Measurements from ENCODE around the gene YLPM1.

The YLPM1 gene

GRCh38 chr14:74846168-74846567 is 83.1 kb downstream of the YLPM1 start:
- no peak for DNase-seq

- DNase-seq = no peak
Observed at GRCh38 chr14:74846968-74847665, 84.0 kb downstream of the YLPM1 start.

GRCh38 chr14:74848768-74849167 is 85.7 kb downstream of the YLPM1 start:
- DNase-seq = peak; percentile 24 to 40

- no peak for DNase-seq
Observed at GRCh38 chr14:74852922-74853530, 89.9 kb downstream of the YLPM1 start.

GRCh38 chr14:74853581-74853980 is 90.5 kb downstream of the YLPM1 start:
- DNase-seq = no peak

GRCh38 chr14:74855021-74855420 is 91.9 kb downstream of the YLPM1 start:
- no peak for DNase-seq

- no peak for DNase-seq
Observed at GRCh38 chr14:74855945-74856344, 92.8 kb downstream of the YLPM1 start.

GRCh38 chr14:74856366-74856765 is 93.2 kb downstream of the YLPM1 start:
- peak in 1 of 2 experiments; percentile 9 for DNase-seq

- DNase-seq = no peak
Observed at GRCh38 chr14:74858022-74858421, 94.9 kb downstream of the YLPM1 start.

GRCh38 chr14:74859757-74860552 is 96.8 kb downstream of the YLPM1 start:
- no peak for DNase-seq

- DNase-seq = peak; percentile 61 to 74
Observed at GRCh38 chr14:74860899-74861733, 98.0 kb downstream of the YLPM1 start.

GRCh38 chr14:74861734-74862090 is 98.6 kb downstream of the YLPM1 start:
- no peak for DNase-seq

GRCh38 chr14:74863274-74863673 is 100.2 kb downstream of the YLPM1 start:
- no peak for DNase-seq

GRCh38 chr14:74864198-74864597 is 101.1 kb downstream of the YLPM1 start:
- DNase-seq = no peak

- no peak for DNase-seq
Observed at GRCh38 chr14:74865156-74865555, 102.0 kb downstream of the YLPM1 start.

GRCh38 chr14:74866708-74867389 is 103.7 kb downstream of the YLPM1 start:
- DNase-seq = no peak

GRCh38 chr14:74867673-74868072 is 104.6 kb downstream of the YLPM1 start:
- no peak for DNase-seq

GRCh38 chr14:74868739-74869138 is 105.6 kb downstream of the YLPM1 start:
- DNase-seq = no peak

- no peak for DNase-seq
Observed at GRCh38 chr14:74871819-74872218, 108.7 kb downstream of the YLPM1 start.

- DNase-seq = no peak
Observed at GRCh38 chr14:74875204-74875603, 112.1 kb downstream of the YLPM1 start.

- peak; percentile 26 to 36 for DNase-seq
Observed at GRCh38 chr14:74875941-74876913, 113.1 kb downstream of the YLPM1 start, which contains the start of gene PROX2. Gene PROX2, minus strand, starts transcription at chr14:74876145. Its CDS starts 12,311 bp downstream, at chr14:74863834.
